Ishikawa (cell line): ENCODE measurements around the gene ELP5.

Source experiments
- CEBPB ChIP-seq: IDR thresholded peaks from 2 replicates; pipeline ENCODE4 v1.6.1; 2012
- CREB1 ChIP-seq: IDR thresholded peaks from 2 replicates; pipeline ENCODE4 v1.6.1; 2012; ENCODE audit warnings: low read depth
- EGR1 ChIP-seq: IDR thresholded peaks from 2 replicates; pipeline ENCODE4 v1.6.1; 2012
- EP300 ChIP-seq: IDR thresholded peaks from 2 replicates; pipeline ENCODE4 v1.6.1; 2012; ENCODE audit warnings: borderline replicate concordance
- FOXM1 ChIP-seq: IDR thresholded peaks from 2 replicates; pipeline ENCODE4 v1.6.1; 2012; ENCODE audit warnings: low read depth, borderline replicate concordance
- NFIC ChIP-seq: IDR thresholded peaks from 2 replicates; pipeline ENCODE4 v1.6.1; 2012
- RAD21 ChIP-seq: IDR thresholded peaks from 2 replicates; pipeline ENCODE4 v1.6.1; 2012; ENCODE audit warnings: low read depth
- TAF1 ChIP-seq: IDR thresholded peaks from 2 replicates; pipeline ENCODE4 v1.6.1; 2012; ENCODE audit warnings: low read depth, mild to moderate bottlenecking
- TCF12 ChIP-seq: IDR thresholded peaks from 2 replicates; pipeline ENCODE4 v1.6.1; 2012; ENCODE audit warnings: low read depth
- TEAD4 ChIP-seq: IDR thresholded peaks from 2 replicates; pipeline ENCODE4 v1.6.1; 2012
- YY1 ChIP-seq: IDR thresholded peaks from 2 replicates; pipeline ENCODE4 v1.6.1; 2012; ENCODE audit warnings: low read depth
- ZBTB7A ChIP-seq: IDR thresholded peaks from 2 replicates; pipeline ENCODE4 v1.6.1; 2012; ENCODE audit warnings: low read depth
- TF ChIP-seq, protein P1 (sequence below): IDR thresholded peaks from 2 replicates; pipeline ENCODE4 v1.6.1; 2012
- TF ChIP-seq, protein P2 (sequence below): IDR thresholded peaks from 2 replicates; pipeline ENCODE4 v1.6.1; 2012
- TF ChIP-seq, protein P3 (sequence below): IDR thresholded peaks from 2 replicates; pipeline ENCODE4 v1.6.1; 2012; ENCODE audit warnings: low read depth, mild to moderate bottlenecking

ELP5 gene

GRCh38 chr17:7239091-7240027 is 12.7 kb upstream of the ELP5 start, which contains the start of gene PHF23:
PHF23 (minus strand) TSS chr17:7239457; CDS start chr17:7239279, 178 bp downstream.
- TF ChIP-seq CEBPB (no peak), TEAD4 (no peak), FOXM1 (no peak), TAF1 (peak; percentile 73), YY1 (peak; percentile 85), RAD21 (no peak), TCF12 (peak; percentile 73), EP300 (no peak), ZBTB7A (peak; percentile 84), NFIC (0 out of 2 replicates have a peak, but pooled peaks have one; percentile 9), EGR1 (peak; percentile 54; the same call in 1 of the 2 replicates), CREB1 (no peak; the same call in 1 of the 2 replicates)
- TF ChIP-seq, protein P1, sequence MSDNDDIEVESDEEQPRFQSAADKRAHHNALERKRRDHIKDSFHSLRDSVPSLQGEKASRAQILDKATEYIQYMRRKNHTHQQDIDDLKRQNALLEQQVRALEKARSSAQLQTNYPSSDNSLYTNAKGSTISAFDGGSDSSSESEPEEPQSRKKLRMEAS = peak; percentile 52; the same call in 1 of the 2 replicates
- TF ChIP-seq, protein P2, sequence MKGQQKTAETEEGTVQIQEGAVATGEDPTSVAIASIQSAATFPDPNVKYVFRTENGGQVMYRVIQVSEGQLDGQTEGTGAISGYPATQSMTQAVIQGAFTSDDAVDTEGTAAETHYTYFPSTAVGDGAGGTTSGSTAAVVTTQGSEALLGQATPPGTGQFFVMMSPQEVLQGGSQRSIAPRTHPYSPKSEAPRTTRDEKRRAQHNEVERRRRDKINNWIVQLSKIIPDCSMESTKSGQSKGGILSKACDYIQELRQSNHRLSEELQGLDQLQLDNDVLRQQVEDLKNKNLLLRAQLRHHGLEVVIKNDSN = peak; percentile 18; the same call in 1 of the 2 replicates
- TF ChIP-seq, protein P3, sequence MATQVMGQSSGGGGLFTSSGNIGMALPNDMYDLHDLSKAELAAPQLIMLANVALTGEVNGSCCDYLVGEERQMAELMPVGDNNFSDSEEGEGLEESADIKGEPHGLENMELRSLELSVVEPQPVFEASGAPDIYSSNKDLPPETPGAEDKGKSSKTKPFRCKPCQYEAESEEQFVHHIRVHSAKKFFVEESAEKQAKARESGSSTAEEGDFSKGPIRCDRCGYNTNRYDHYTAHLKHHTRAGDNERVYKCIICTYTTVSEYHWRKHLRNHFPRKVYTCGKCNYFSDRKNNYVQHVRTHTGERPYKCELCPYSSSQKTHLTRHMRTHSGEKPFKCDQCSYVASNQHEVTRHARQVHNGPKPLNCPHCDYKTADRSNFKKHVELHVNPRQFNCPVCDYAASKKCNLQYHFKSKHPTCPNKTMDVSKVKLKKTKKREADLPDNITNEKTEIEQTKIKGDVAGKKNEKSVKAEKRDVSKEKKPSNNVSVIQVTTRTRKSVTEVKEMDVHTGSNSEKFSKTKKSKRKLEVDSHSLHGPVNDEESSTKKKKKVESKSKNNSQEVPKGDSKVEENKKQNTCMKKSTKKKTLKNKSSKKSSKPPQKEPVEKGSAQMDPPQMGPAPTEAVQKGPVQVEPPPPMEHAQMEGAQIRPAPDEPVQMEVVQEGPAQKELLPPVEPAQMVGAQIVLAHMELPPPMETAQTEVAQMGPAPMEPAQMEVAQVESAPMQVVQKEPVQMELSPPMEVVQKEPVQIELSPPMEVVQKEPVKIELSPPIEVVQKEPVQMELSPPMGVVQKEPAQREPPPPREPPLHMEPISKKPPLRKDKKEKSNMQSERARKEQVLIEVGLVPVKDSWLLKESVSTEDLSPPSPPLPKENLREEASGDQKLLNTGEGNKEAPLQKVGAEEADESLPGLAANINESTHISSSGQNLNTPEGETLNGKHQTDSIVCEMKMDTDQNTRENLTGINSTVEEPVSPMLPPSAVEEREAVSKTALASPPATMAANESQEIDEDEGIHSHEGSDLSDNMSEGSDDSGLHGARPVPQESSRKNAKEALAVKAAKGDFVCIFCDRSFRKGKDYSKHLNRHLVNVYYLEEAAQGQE = no peak

DNA sequence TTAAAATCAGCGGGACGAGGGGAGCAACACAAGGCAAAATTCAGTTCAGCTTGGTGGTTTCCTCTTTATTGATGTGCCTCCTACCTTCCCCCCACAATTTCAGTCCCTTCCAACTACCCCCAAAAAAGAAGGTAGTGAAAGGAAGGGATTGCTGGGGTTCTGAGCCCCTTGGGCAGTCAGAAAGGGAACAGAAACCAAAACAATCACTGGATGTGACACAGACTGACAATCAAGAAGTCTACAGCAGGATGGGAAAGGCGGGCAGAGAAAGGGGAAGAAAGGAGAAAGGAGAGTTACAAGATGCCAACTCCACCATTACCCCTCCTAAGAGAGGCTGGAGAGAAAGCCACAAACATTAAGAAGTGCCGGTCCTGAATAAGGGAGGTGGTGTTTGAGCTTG is 11.6 kb upstream of the ELP5 start:
- TF ChIP-seq RAD21 (no peak), TEAD4 (no peak), NFIC (no peak)

- TF ChIP-seq, protein P1 = no peak
- TF ChIP-seq ZBTB7A = no peak
- TF ChIP-seq, protein P3 = no peak
- TF ChIP-seq TEAD4 = no peak
- no peak for TF ChIP-seq EGR1
- no peak for TF ChIP-seq CREB1
- no peak for TF ChIP-seq NFIC
- TF ChIP-seq TCF12 = no peak
- no peak for TF ChIP-seq TAF1
- TF ChIP-seq, protein P2 = no peak
- no peak for TF ChIP-seq CEBPB
- no peak for TF ChIP-seq RAD21
- no peak for TF ChIP-seq YY1
- no peak for TF ChIP-seq EP300
- no peak for TF ChIP-seq FOXM1
Measured at GRCh38 chr17:7241090-7241733, 10.8 kb upstream of the ELP5 start.

GRCh38 chr17:7241783-7242716 is 10.0 kb upstream of the ELP5 start, which contains the start of gene GABARAP:
GABARAP (minus strand) TSS chr17:7242449; CDS start chr17:7242330, 119 bp downstream.
- no peak; the same call in 1 of the 2 replicates for TF ChIP-seq TAF1
- TF ChIP-seq EGR1 = peak; percentile 72
- peak; percentile 28; the same call in 1 of the 2 replicates for TF ChIP-seq YY1
- 0 out of 2 replicates have a peak, but pooled peaks have one; percentile 21 for TF ChIP-seq CREB1
- no peak for TF ChIP-seq CEBPB
- no peak for TF ChIP-seq EP300
- TF ChIP-seq, protein P3 = no peak
- TF ChIP-seq FOXM1 = no peak
- no peak for TF ChIP-seq TCF12
- TF ChIP-seq, protein P2 = peak; percentile 89
- TF ChIP-seq NFIC = no peak
- TF ChIP-seq TEAD4 = no peak; the same call in 1 of the 2 replicates
- TF ChIP-seq RAD21 = no peak
- TF ChIP-seq, protein P1 = no peak; the same call in 1 of the 2 replicates
- TF ChIP-seq ZBTB7A = peak; percentile 79; the same call in 1 of the 2 replicates
